WTC11 (cell line): ENCODE measurements around the gene ANKRD17. TPM values are rescaled to one million over a fixed set of nuclear protein-coding genes. Genes with fewer than 3 reads are reported as not detected.

Experiments
- ATAC-seq: fragments of 200-7000 bp; cut with Tn5 transposase; 2 replicates; pipeline ENCODE4 v1.10.0; 2021; ENCODE audit warnings: mild to moderate bottlenecking, moderate library complexity
- CTCF ChIA-PET: fragments of 300-600 bp; sonication (Branson Sonifier 250); formaldehyde crosslinking; loops from one replicate; lab custom pipeline; 2021; ENCODE audit warnings: antibody characterized with exemption; lab: Charles Lee
- POLR2A ChIA-PET: fragments of 350-600 bp; sonication (Branson Sonifier 250); formaldehyde crosslinking; loops from one replicate; lab custom pipeline; 2021; ENCODE audit warnings: antibody characterized with exemption; lab: Charles Lee
- DNase-seq: peaks from one replicate; pipeline ENCODE4 v3.0.0; 2021; ENCODE audit warnings: low spot score
- H3K27ac Mint-ChIP-seq: 2 replicates; pipeline ENCODE4 v1.8.0; 2021; ENCODE audit warnings: mixed read lengths
- H3K27me3 Mint-ChIP-seq: 2 replicates; pipeline ENCODE4 v1.8.0; 2021; ENCODE audit warnings: low read depth, mild to moderate bottlenecking, moderate library complexity, mixed read lengths
- H3K36me3 Mint-ChIP-seq: 2 replicates; pipeline ENCODE4 v1.8.0; 2021; ENCODE audit warnings: mixed read lengths
- H3K4me1 Mint-ChIP-seq: 2 replicates; pipeline ENCODE4 v1.8.0; 2022; ENCODE audit warnings: mixed read lengths
- H3K4me3 Mint-ChIP-seq: 2 replicates; pipeline ENCODE4 v1.8.0; 2021; ENCODE audit warnings: mild to moderate bottlenecking, moderate library complexity, mixed read lengths
- H3K9me3 Mint-ChIP-seq: 2 replicates; pipeline ENCODE4 v1.8.0; 2021; ENCODE audit warnings: mixed read lengths
- CREB1 ChIP-seq: sonication (generic); formaldehyde crosslinking; IDR thresholded peaks from 2 replicates; pipeline ENCODE4 v1.8.0; 2023; ENCODE audit warnings: mild to moderate bottlenecking, missing genetic modification reagents
- ELF4 ChIP-seq: sonication (generic); formaldehyde crosslinking; IDR thresholded peaks from 2 replicates; pipeline ENCODE4 v1.8.1; 2022; ENCODE audit warnings: low read depth, mild to moderate bottlenecking, moderate library complexity, missing genetic modification reagents
- JAZF1 ChIP-seq: fragments of 250-450 bp; sonication (Bioruptor Pico); IDR thresholded peaks from 2 replicates; pipeline ENCODE4 v1.9.0; 2021; ENCODE audit warnings: moderate library complexity, mild to moderate bottlenecking, inconsistent platforms
- MYBL2 ChIP-seq: sonication (generic); formaldehyde crosslinking; IDR thresholded peaks from 2 replicates; pipeline ENCODE4 v1.8.1; 2023; ENCODE audit warnings: mild to moderate bottlenecking, moderate library complexity, missing genetic modification reagents
- SMAD3 ChIP-seq: sonication (generic); formaldehyde crosslinking; IDR thresholded peaks from 2 replicates; pipeline ENCODE4 v1.8.0; 2022; ENCODE audit warnings: missing genetic modification reagents, mild to moderate bottlenecking, borderline replicate concordance
- TP53 ChIP-seq: sonication (generic); formaldehyde crosslinking; IDR thresholded peaks from 2 replicates; pipeline ENCODE4 v1.8.1; 2023; ENCODE audit warnings: mild to moderate bottlenecking, missing genetic modification reagents
- ZNF232 ChIP-seq: sonication (generic); formaldehyde crosslinking; IDR thresholded peaks from 2 replicates; pipeline ENCODE4 v1.8.0; 2022; ENCODE audit warnings: mild to moderate bottlenecking, missing genetic modification reagents
- total RNA-seq: library from RNA; stranded (reverse); gene quantifications from 3 replicates; pipeline ENCODE4 v1.2.3, GENCODE V29; 2021
- TF ChIP-seq, protein P1 (sequence below): sonication (generic); formaldehyde crosslinking; IDR thresholded peaks from 2 replicates; pipeline ENCODE4 v1.8.1; 2023; ENCODE audit warnings: mild to moderate bottlenecking, moderate library complexity, missing genetic modification reagents
- TF ChIP-seq, protein P2 (sequence below): sonication (generic); formaldehyde crosslinking; IDR thresholded peaks from 2 replicates; pipeline ENCODE4 v1.8.1; 2023; ENCODE audit warnings: mild to moderate bottlenecking, missing genetic modification reagents
- TF ChIP-seq, protein P3 (sequence below): fragments of 250-450 bp; sonication (Bioruptor Pico); IDR thresholded peaks from 2 replicates; pipeline ENCODE4 v1.9.0; 2021; ENCODE audit warnings: mild to moderate bottlenecking
- TF ChIP-seq, protein P4 (sequence below): fragments of 250-450 bp; sonication (Bioruptor Pico); IDR thresholded peaks from 2 replicates; pipeline ENCODE4 v2.1.2; 2022; ENCODE audit warnings: mild to moderate bottlenecking, moderate library complexity
- TF ChIP-seq, protein P5 (sequence below): sonication (generic); formaldehyde crosslinking; IDR thresholded peaks from 2 replicates; pipeline ENCODE4 v1.8.1; 2023; ENCODE audit warnings: mild to moderate bottlenecking, missing genetic modification reagents
- TF ChIP-seq, protein P6 (sequence below): sonication (generic); formaldehyde crosslinking; IDR thresholded peaks from 2 replicates; pipeline ENCODE4 v1.8.0; 2023; ENCODE audit warnings: mild to moderate bottlenecking, missing genetic modification reagents
- TF ChIP-seq, protein P7 (sequence below): sonication (generic); formaldehyde crosslinking; conservative IDR thresholded peaks from 2 replicates; pipeline ENCODE4 v1.8.1; 2023; ENCODE audit warnings: mild to moderate bottlenecking, low read depth, missing genetic modification reagents, moderate library complexity
- TF ChIP-seq, protein P8 (sequence below): sonication (generic); formaldehyde crosslinking; IDR thresholded peaks from 2 replicates; pipeline ENCODE4 v1.8.1; 2023; ENCODE audit warnings: mild to moderate bottlenecking, missing genetic modification reagents, borderline replicate concordance

Gene ANKRD17
- total RNA-seq, 1 experiment from 2014 or later: 76.0 TPM

DNA sequence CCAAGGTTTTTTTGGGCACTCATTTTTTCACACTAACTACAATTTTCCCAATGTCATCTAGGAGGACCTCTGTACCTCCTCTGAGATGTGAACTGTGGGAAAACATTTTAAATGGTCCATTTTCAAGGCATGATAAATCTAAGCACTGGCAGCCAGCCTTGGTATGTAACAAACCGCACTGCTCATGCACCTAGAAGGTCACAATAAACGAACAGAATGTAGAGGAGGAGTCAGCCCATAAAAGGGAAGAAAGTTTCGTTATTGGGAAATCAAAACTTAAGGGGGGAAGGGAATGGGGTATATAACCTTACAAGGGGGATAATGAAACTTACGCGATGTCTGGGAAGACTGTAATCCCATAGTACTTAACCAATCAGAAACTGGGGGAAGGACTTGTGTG, 205.5 kb downstream of the ANKRD17 start:
- Mint-ChIP-seq H3K4me1 (peaks cover 41% of the 10 kb centered on the region), H3K4me3 (no peak overlapping the region), H3K27ac (peak overlapping the region; percentile 88), H3K27me3 (no peaks in the 10 kb centered on the region), H3K9me3 (no peaks in the 10 kb centered on the region), H3K36me3 (peaks cover 9% of the 10 kb centered on the region)
- ChIA-PET CTCF (no interaction called here), POLR2A (no interaction called here)
- TF ChIP-seq CREB1 (CRISPR knock-in tag): no peak
- ATAC-seq (no peak), DNase-seq (no peak)

DNA sequence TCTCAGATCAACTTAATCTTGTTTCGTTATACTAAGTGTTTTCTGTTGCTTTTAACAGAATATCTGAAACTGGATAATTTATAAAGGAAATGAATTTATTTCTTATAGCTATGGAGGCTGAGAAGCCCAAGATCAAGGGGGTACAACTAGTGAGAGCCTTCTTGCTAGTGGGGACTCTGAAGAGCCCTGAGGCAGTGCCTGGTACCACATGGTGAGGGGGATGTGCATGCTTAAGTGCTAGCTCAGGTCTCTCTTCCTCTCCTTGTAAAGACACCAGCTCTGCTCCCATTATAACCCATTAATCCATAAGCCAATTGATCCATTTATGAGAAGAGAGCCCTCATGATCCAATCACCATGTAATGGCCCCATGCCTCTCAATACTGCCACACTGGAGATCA, 207.0 kb downstream of the ANKRD17 start:
- Mint-ChIP-seq H3K27me3 (no peaks in the 10 kb centered on the region), H3K27ac (no peak overlapping the region), H3K4me3 (no peak overlapping the region), H3K4me1 (peaks cover 41% of the 10 kb centered on the region), H3K9me3 (no peaks in the 10 kb centered on the region), H3K36me3 (peaks cover 5% of the 10 kb centered on the region)
- CTCF ChIA-PET: interaction anchor here (1.7 kb wide), 1 partner anchor 13 kb away, joined by 5 read pairs; no protein-coding TSS in a partner anchor
- ATAC-seq (peak; percentile 76), DNase-seq (no peak)
- POLR2A ChIA-PET: no interaction called here
- TF ChIP-seq, protein P1, sequence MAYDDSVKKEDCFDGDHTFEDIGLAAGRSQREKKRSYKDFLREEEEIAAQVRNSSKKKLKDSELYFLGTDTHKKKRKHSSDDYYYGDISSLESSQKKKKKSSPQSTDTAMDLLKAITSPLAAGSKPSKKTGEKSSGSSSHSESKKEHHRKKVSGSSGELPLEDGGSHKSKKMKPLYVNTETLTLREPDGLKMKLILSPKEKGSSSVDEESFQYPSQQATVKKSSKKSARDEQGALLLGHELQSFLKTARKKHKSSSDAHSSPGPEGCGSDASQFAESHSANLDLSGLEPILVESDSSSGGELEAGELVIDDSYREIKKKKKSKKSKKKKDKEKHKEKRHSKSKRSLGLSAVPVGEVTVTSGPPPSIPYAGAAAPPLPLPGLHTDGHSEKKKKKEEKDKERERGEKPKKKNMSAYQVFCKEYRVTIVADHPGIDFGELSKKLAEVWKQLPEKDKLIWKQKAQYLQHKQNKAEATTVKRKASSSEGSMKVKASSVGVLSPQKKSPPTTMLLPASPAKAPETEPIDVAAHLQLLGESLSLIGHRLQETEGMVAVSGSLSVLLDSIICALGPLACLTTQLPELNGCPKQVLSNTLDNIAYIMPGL: no peak
- TF ChIP-seq, protein P2, sequence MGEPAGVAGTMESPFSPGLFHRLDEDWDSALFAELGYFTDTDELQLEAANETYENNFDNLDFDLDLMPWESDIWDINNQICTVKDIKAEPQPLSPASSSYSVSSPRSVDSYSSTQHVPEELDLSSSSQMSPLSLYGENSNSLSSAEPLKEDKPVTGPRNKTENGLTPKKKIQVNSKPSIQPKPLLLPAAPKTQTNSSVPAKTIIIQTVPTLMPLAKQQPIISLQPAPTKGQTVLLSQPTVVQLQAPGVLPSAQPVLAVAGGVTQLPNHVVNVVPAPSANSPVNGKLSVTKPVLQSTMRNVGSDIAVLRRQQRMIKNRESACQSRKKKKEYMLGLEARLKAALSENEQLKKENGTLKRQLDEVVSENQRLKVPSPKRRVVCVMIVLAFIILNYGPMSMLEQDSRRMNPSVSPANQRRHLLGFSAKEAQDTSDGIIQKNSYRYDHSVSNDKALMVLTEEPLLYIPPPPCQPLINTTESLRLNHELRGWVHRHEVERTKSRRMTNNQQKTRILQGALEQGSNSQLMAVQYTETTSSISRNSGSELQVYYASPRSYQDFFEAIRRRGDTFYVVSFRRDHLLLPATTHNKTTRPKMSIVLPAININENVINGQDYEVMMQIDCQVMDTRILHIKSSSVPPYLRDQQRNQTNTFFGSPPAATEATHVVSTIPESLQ (CRISPR knock-in tag): no peak
- TF ChIP-seq JAZF1 (CRISPR knock-in tag): no peak
- no peak for TF ChIP-seq SMAD3 (CRISPR knock-in tag)
- TF ChIP-seq, protein P3, sequence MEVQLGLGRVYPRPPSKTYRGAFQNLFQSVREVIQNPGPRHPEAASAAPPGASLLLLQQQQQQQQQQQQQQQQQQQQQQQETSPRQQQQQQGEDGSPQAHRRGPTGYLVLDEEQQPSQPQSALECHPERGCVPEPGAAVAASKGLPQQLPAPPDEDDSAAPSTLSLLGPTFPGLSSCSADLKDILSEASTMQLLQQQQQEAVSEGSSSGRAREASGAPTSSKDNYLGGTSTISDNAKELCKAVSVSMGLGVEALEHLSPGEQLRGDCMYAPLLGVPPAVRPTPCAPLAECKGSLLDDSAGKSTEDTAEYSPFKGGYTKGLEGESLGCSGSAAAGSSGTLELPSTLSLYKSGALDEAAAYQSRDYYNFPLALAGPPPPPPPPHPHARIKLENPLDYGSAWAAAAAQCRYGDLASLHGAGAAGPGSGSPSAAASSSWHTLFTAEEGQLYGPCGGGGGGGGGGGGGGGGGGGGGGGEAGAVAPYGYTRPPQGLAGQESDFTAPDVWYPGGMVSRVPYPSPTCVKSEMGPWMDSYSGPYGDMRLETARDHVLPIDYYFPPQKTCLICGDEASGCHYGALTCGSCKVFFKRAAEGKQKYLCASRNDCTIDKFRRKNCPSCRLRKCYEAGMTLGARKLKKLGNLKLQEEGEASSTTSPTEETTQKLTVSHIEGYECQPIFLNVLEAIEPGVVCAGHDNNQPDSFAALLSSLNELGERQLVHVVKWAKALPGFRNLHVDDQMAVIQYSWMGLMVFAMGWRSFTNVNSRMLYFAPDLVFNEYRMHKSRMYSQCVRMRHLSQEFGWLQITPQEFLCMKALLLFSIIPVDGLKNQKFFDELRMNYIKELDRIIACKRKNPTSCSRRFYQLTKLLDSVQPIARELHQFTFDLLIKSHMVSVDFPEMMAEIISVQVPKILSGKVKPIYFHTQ (CRISPR knock-in tag): no peak
- TF ChIP-seq ELF4: no peak
- no peak for TF ChIP-seq TP53
- TF ChIP-seq, protein P4, sequence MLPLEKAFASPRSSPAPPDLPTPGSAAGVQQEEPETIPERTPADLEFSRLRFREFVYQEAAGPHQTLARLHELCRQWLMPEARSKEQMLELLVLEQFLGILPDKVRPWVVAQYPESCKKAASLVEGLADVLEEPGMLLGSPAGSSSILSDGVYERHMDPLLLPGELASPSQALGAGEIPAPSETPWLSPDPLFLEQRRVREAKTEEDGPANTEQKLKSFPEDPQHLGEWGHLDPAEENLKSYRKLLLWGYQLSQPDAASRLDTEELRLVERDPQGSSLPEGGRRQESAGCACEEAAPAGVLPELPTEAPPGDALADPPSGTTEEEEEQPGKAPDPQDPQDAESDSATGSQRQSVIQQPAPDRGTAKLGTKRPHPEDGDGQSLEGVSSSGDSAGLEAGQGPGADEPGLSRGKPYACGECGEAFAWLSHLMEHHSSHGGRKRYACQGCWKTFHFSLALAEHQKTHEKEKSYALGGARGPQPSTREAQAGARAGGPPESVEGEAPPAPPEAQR (CRISPR knock-in tag): no peak
- TF ChIP-seq, protein P5, sequence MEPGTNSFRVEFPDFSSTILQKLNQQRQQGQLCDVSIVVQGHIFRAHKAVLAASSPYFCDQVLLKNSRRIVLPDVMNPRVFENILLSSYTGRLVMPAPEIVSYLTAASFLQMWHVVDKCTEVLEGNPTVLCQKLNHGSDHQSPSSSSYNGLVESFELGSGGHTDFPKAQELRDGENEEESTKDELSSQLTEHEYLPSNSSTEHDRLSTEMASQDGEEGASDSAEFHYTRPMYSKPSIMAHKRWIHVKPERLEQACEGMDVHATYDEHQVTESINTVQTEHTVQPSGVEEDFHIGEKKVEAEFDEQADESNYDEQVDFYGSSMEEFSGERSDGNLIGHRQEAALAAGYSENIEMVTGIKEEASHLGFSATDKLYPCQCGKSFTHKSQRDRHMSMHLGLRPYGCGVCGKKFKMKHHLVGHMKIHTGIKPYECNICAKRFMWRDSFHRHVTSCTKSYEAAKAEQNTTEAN (CRISPR knock-in tag): no peak
- TF ChIP-seq, protein P6, sequence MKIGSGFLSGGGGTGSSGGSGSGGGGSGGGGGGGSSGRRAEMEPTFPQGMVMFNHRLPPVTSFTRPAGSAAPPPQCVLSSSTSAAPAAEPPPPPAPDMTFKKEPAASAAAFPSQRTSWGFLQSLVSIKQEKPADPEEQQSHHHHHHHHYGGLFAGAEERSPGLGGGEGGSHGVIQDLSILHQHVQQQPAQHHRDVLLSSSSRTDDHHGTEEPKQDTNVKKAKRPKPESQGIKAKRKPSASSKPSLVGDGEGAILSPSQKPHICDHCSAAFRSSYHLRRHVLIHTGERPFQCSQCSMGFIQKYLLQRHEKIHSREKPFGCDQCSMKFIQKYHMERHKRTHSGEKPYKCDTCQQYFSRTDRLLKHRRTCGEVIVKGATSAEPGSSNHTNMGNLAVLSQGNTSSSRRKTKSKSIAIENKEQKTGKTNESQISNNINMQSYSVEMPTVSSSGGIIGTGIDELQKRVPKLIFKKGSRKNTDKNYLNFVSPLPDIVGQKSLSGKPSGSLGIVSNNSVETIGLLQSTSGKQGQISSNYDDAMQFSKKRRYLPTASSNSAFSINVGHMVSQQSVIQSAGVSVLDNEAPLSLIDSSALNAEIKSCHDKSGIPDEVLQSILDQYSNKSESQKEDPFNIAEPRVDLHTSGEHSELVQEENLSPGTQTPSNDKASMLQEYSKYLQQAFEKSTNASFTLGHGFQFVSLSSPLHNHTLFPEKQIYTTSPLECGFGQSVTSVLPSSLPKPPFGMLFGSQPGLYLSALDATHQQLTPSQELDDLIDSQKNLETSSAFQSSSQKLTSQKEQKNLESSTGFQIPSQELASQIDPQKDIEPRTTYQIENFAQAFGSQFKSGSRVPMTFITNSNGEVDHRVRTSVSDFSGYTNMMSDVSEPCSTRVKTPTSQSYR (CRISPR knock-in tag): no peak
- TF ChIP-seq MYBL2 (CRISPR knock-in tag): no peak
- TF ChIP-seq, protein P7, sequence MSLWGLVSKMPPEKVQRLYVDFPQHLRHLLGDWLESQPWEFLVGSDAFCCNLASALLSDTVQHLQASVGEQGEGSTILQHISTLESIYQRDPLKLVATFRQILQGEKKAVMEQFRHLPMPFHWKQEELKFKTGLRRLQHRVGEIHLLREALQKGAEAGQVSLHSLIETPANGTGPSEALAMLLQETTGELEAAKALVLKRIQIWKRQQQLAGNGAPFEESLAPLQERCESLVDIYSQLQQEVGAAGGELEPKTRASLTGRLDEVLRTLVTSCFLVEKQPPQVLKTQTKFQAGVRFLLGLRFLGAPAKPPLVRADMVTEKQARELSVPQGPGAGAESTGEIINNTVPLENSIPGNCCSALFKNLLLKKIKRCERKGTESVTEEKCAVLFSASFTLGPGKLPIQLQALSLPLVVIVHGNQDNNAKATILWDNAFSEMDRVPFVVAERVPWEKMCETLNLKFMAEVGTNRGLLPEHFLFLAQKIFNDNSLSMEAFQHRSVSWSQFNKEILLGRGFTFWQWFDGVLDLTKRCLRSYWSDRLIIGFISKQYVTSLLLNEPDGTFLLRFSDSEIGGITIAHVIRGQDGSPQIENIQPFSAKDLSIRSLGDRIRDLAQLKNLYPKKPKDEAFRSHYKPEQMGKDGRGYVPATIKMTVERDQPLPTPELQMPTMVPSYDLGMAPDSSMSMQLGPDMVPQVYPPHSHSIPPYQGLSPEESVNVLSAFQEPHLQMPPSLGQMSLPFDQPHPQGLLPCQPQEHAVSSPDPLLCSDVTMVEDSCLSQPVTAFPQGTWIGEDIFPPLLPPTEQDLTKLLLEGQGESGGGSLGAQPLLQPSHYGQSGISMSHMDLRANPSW (CRISPR knock-in tag): no peak
- TF ChIP-seq ZNF232 (CRISPR knock-in tag): no peak
- TF ChIP-seq, protein P8, sequence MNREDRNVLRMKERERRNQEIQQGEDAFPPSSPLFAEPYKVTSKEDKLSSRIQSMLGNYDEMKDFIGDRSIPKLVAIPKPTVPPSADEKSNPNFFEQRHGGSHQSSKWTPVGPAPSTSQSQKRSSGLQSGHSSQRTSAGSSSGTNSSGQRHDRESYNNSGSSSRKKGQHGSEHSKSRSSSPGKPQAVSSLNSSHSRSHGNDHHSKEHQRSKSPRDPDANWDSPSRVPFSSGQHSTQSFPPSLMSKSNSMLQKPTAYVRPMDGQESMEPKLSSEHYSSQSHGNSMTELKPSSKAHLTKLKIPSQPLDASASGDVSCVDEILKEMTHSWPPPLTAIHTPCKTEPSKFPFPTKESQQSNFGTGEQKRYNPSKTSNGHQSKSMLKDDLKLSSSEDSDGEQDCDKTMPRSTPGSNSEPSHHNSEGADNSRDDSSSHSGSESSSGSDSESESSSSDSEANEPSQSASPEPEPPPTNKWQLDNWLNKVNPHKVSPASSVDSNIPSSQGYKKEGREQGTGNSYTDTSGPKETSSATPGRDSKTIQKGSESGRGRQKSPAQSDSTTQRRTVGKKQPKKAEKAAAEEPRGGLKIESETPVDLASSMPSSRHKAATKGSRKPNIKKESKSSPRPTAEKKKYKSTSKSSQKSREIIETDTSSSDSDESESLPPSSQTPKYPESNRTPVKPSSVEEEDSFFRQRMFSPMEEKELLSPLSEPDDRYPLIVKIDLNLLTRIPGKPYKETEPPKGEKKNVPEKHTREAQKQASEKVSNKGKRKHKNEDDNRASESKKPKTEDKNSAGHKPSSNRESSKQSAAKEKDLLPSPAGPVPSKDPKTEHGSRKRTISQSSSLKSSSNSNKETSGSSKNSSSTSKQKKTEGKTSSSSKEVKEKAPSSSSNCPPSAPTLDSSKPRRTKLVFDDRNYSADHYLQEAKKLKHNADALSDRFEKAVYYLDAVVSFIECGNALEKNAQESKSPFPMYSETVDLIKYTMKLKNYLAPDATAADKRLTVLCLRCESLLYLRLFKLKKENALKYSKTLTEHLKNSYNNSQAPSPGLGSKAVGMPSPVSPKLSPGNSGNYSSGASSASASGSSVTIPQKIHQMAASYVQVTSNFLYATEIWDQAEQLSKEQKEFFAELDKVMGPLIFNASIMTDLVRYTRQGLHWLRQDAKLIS (CRISPR knock-in tag): no peak
